Measurements from ENCODE around the gene RABGAP1L.

- TF ChIP-seq CTCF (conservative IDR thresholded peaks at IDR 0.05) (no peak), EZH2 (IDR thresholded peaks at IDR 0.05; ENCODE audit: low read depth) (no peak)
Observed at GRCh38 chr1:174198202-174198601, 38.9 kb downstream of the RABGAP1L start.
